ENCODE measurements around the gene SDF2.
A peak's percentile ranks its signal among the peaks of the same experiment; 100 is the strongest.
"Not testable (repeated sequence)": the region's sequence is repeated elsewhere in the genome, so short reads cannot be mapped to it uniquely, and the experiment has no call there.

SDF2 gene

GRCh38 chr17:28682655-28683054 is 20.9 kb upstream of the SDF2 start:
- DNase-seq, result no peak

DNA sequence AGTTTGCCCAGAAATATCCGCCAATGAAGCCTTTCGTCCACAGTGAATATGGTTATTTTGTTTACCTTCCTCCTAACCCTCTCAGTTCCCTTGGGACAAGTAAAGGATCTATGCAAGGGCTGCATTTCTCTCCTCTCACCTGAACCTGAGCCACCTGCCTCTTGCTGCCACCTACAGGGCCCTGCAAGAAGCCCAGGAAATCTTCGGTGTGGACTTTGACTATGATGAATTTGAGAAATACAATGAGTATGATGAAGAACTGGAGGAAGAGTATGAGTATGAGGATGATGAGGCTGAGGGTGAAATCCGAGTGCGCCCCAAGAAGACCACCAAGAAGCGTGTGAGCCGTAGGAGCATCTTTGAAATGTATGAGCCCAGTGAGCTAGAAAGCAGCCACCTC is 14.3 kb upstream of the SDF2 start:
- no peak for DNase-seq

DNA sequence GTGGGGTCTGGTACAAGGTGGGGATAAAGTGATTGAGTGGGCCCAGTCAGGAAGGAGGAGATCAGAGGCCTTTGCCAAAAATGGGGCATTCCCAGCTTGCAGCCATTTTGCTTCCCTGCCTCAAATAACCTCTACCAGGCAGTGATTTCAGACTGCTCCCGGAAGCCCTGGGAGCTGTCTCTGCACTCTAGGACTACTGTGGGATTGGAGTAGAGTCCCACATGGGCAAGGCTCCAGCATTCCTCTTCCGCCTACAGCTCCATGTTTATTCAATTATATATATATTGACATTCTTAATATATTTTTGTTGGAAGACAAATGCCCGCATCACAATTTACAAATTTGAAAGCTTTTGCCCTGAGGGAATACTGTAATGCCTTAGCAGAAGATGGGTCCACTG is 13.8 kb upstream of the SDF2 start:
- no peak for DNase-seq

GRCh38 chr17:28669918-28670317 is 8.2 kb upstream of the SDF2 start:
- DNase-seq, result no peak

DNA sequence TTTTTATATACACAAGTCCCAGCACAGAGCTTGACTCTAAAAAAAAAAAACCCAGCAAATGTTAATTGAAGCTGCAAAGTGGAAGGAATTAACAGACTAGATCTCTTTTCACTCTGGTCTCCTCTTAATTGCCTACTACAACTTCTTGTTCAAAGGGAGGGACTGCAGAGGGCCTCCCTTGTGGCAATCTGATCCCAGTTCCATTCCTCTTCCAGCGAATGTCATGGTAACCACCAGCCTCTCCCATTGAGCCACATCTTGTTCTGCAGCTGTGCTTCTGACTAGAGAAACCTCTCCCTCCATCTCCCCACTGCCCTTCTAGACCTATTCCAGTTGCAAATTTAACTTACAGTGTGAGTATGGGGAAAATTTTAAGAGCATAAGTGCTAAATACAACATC is 6.2 kb upstream of the SDF2 start:
- DNase-seq, result no peak

DNA sequence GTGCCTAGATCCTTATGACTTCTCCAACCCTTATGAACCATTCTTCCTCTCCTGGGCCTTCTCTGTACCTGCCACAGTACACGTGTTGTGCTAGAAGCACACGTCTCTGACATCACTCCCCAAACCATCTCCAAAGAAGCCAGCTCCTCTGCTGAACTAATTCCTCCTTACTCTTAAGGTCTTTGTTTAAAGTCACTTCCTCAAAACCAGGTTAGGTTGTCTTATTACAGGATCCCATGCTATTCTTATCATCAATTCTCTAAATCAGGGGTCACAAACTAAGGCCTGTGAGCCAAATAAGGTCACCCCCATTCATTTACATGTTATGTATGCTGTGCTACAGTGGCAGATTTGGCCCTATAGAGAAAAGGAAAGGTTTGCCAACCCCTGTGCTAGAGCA is 4.3 kb upstream of the SDF2 start:
- no peak for DNase-seq

DNA sequence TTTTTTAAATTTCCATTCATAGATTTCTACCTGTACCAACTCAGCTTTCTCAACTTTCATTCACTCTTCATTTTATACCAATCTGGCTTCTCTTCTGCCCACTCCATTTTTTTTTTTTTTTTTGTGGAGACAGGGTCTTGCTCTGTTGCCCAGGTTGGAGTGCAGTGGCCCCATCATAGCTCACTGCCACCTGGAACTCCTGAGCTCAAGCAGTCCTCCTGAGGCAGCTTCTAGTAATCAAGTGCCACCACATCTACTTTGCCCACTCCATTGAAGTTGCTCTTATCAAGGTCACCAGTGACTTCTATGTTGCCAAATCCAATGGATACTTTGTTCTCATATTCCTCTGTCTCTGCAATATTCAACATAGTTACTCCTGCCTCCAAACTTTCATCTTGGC is 2.0 kb upstream of the SDF2 start:
- no peak for DNase-seq

GRCh38 chr17:28662527-28662829 is 772 bp upstream of the SDF2 start:
- no peak for DNase-seq

DNA sequence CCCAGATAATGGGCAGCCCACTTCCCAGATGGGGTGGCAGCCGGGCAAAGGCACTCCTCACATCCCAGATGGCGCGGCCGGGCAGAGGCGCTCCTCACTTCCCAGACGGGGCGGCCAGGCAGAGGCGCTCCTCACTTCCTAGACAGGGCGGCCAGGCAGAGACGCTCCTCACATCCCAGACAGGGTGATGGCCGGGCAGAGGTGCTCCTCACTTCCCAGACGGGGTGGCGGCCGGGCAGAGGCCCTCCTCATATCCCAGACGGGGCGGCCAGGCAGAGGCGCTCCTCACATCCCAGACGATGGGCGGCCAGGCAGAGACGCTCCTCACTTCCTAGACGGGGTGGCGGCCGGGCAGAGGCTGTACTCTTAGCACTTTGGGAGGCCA is 2.2 kb downstream of the SDF2 start:
- DNase-seq, result not testable (repeated sequence)

DNA sequence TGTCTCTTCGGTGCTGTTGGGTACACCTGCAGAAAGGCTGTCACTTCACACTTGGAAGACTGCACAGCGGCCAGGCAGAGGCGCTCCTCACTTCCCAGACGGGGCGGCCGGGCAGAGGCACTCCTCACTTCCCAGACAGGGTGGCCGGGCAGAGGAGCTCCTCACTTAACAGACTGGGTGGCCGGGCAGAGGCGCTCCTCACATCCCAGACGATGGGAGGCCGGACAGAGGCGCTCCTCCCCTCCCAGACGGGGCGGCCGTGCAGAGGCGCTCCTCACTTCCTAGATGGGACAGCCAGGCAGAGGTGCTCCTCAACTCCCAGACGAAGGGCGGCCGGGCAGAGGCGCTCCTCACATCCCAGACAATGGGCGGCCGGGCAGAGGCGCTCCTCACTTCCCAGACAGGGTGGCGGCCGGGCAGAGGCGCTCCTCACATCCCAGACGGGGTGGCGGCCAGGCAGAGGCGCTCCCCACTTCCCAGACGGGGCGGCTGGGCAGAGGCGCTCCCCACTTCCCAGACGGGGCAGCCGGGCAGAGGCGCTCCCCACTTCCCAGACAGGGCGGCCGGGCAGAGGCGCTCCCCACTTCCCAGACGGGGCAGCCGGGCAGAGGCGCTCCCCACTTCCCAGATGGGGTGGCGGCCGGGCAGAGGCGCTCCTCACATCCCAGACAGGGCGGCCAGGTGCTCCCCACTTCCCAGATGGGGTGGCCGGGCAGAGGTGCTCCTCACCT is 2.8 kb downstream of the SDF2 start:
- DNase-seq, result not testable (repeated sequence)

GRCh38 chr17:28658342-28658741 is 3.4 kb downstream of the SDF2 start:
- not testable (repeated sequence) for DNase-seq

GRCh38 chr17:28657756-28658155 is 4.0 kb downstream of the SDF2 start:
- no peak for DNase-seq

DNA sequence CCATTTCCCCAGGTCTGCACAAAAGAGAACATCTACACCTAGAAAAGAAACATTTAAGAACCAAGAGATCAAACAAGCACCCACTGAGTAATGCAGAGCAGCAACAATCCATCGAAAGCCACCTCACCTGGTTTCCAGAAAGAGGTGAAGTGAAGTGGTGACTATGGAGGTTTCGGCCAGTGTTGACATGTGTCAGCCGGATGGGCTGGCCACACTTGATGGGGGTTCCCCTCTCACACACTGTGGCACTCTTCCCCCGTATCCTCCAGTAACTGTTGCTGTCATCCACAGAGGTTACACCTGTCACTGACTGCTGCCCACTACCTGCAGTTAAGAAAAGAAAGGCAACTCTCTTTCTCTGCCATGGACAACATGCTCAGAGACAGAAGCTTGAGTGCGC is 6.5 kb downstream of the SDF2 start:
- no peak for DNase-seq

- no peak for DNase-seq
Observed at GRCh38 chr17:28648698-28649097, 13.0 kb downstream of the SDF2 start.

DNA sequence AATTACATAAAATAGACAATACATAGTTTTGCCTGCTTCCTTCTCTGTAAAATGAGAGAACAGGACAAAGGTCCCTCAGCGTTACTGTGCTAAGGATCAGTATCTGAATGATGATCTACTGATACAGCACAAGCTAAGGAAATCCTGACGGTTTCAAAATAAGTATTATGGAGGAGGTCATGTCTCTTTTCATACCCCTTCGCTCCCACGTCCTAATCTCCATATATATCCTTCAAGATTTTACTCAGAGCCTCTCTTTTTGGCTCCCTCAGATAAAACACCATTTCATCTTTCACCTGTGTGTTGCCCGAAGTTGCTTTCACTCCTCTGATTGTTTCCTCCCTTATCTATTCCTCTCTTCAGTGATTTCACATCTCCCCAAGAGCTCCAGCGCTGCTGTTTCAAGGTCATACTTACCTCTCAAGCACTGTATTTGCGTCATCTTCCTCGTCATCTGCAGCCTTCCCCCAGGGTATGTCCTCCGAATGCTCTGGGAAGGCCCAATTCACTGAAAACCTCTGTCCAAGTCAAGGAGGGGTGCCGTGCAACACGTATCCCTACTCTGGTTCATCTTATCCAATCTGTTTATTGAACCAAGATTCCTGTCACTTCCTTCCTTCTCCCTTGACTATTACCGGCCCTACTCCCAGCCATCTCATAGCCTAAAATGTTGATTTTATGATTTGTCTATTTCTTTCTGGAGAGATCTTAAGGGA is 15.5 kb downstream of the SDF2 start:
- no peak for DNase-seq

- no peak for DNase-seq
Observed at GRCh38 chr17:28645576-28645939, 16.1 kb downstream of the SDF2 start.

DNA sequence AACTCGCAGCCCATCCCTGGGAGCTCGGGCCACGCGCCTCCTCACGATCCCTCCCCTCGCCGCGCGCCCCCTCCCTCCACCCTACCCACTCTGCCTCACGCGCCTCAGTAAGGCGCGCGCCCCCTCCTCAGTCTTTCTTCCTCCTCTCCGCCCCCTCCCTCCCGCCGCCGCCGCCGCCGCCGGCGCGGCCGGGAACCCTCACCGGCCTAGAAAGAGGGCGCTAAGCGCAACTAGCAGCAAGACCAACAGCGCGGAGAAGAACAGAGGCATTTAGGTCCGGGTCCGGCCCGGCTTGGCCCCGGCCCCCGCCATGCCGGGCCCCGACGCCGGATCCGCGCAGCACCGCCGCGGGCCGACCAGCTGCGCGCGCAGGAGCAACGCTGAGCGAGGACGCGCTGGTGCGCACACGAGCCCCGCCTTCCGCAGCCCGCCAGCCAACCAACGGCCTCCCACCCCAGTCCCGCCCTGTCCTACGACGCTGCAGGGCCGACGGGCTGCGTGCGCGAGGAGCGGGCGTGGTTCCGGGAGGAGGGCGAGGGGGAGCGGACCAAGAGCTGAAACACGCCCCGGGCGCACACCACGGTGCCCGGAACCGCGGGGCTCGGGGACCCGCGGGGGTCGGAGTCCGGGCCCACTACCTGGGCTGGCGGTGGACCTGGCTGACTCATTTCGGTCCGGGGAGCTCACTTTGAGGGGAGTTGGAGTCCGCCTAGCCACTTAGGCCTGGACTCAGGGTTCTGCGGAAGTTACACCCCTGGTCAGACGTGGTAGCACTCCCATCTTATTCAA is 16.7 kb downstream of the SDF2 start, which contains the start of gene BLTP2:
TSS of gene BLTP2 (minus strand) at position 372 of the 789 bp plus-strand sequence. CDS start at position 270, 102 bp downstream.
- DNase-seq, result peak; percentile 97

- DNase-seq, result peak; percentile 35
Observed at GRCh38 chr17:28643983-28644786, 17.5 kb downstream of the SDF2 start.

DNA sequence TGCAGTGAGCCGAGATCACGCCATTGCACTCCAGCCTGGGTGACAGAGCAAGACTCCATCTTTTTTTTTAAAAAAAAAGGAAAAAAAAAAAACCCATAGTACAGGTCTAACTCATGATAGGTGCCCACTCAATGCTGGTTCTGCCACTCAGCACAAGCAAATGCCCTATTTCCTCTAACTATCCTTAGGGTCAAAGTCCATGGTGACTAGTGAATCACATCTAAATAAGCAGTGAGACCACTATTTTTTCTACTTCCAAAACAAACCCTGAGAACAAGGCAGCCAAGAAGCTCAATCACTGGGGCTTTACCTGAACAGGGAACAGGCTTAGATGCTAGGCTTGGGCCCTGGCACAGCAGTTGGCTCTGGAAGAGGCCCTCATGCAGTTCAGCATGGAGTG is 20.1 kb downstream of the SDF2 start:
- no peak for DNase-seq

DNA sequence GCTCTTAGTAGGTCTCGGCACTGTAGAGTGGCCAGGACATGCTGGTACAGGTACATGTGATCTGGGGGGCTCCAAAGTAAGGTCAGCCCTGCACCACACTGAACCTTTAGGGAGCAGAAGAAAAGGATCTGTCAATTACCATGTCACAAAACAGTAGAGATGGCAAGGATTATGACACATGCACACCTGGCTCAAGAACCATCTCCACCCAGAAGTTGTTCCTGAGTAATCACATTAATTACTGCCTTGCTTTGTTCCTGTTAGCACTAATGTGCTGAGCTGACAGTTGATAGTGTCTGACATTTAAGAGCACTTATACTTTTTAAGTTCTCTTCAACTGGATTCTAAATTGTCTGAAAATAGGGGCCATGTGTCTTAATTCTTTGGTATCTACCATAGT is 26.2 kb downstream of the SDF2 start:
- no peak for DNase-seq

DNA sequence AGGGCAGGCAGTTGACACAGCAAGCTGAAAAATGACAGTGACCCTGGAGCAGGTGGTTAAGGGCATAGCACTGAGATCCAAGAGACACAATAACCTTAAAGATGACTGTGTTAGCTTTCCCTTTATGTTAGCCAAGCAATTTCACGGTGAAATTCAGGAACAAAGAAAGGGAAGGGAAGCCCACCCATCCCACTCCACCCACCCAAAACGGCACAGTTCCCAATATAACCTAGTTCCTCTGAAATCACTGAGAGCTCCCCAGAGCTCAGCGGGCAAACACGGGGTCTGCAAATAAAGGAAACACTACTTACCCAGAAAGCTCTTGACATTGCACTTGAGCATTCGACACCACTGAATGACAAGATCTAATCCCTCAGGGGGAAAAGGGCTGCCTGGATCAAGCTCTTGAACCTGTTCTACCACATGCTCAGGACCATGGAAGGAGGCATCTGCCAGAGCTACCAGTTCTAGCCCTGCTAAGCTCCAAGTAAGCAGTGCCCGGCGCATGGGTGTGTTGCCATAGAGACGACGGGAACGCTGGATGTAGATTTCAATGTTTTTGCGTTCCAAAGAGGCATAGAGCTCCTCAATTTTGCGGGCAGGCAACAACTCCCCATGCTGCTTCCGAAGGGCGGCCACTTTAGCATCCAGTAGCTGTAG is 27.4 kb downstream of the SDF2 start:
- peak; percentile 38 for DNase-seq

DNA sequence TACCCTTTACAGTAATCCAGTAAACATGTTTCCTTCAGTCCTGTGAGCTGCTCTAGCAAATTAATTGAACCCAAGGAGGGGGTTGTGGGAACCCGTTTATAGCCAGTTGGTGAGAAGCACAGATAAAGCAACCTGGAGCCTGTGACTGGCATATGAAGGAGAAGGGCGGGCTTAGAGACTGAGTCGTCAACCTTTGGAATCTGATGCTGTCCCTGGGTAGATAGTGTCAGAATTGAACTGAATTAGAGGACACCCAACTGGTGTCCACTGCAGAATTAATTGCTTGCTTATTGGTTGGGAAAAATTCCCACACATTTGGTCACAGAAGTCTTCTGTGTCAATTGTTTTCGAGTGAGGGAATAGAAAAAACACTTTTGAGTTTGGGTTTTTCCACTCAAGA is 34.9 kb downstream of the SDF2 start:
- DNase-seq, result no peak

- DNase-seq, result no peak
Observed at GRCh38 chr17:28624148-28624547, 37.6 kb downstream of the SDF2 start.
